HUES48 (cell line): ENCODE results near the gene FLOT1.
"Not testable (repeated sequence)": the region's sequence is repeated elsewhere in the genome, so short reads cannot be mapped to it uniquely, and the experiment has no call there.

Experiments used
- H3K27ac ChIP-seq: one replicate; pipeline ENCODE4 v1.7.0; 2013; ENCODE audit warnings: low read depth, low read length, inconsistent platforms
- H3K27me3 ChIP-seq: 2 replicates; pipeline ENCODE4 v1.6.1; 2013; ENCODE audit warnings: mild to moderate bottlenecking, low read length; ENCODE audit not compliant: control insufficient read depth, insufficient read depth
- H3K36me3 ChIP-seq: 2 replicates; pipeline ENCODE4 v1.6.1; 2013; ENCODE audit warnings: low read length; ENCODE audit not compliant: control insufficient read depth, insufficient read depth
- H3K4me1 ChIP-seq: 2 replicates; pipeline ENCODE4 v1.6.1; 2013; ENCODE audit warnings: mild to moderate bottlenecking, low read length; ENCODE audit not compliant: control insufficient read depth, insufficient read depth
- H3K4me3 ChIP-seq: 2 replicates; pipeline ENCODE4 v1.5.1; 2013; ENCODE audit warnings: mild to moderate bottlenecking, low read depth, low read length
- H3K9ac ChIP-seq: 2 replicates; pipeline ENCODE4 v1.6.1; 2013; ENCODE audit warnings: mild to moderate bottlenecking, low read depth, low read length, moderate library complexity
- H3K9me3 ChIP-seq: 2 replicates; pipeline ENCODE4 v1.6.1; 2013; ENCODE audit warnings: low read length; ENCODE audit not compliant: control insufficient read depth, insufficient read depth

The FLOT1 gene

DNA sequence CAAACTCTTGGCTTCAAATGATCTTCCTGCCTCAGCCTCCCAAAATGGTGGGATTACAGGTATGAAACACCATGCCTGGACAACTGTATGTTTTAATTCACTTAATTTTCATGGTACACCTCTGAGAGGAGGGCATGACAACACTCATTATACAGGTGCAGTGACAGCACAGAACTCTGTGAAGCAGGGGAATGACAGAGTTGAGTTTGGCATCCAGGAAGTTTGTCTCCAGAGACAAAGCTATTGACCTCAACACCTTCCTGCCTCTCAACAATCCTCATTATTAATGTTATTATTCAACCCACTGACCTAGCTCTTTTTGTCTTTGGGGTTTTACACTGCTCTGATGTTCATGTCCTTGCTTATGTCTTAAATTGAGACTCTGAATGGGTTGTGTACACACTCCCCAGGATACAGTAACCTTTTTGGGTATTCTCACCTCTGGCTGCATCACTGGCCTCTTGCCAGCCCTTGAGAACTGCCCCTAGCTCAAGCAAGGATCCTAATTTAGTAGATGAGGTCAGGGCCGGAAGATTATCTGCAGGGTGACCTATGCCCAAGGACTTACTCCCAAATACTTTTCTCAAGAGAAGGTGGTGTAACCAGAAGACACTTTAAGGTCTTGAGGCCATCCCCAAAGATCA is 14.9 kb upstream of the FLOT1 start:
- H3K4me3 ChIP-seq, result no peak overlapping the region
- H3K9ac ChIP-seq, result no peak overlapping the region
- H3K36me3 ChIP-seq, result no peaks in the 10 kb centered on the region
- no peaks in the 10 kb centered on the region for H3K9me3 ChIP-seq
- no peak overlapping the region for H3K27ac ChIP-seq
- peaks cover 12% of the 10 kb centered on the region; the same call in 1 of the 2 replicates for H3K4me1 ChIP-seq
- H3K27me3 ChIP-seq, result no peaks in the 10 kb centered on the region

DNA sequence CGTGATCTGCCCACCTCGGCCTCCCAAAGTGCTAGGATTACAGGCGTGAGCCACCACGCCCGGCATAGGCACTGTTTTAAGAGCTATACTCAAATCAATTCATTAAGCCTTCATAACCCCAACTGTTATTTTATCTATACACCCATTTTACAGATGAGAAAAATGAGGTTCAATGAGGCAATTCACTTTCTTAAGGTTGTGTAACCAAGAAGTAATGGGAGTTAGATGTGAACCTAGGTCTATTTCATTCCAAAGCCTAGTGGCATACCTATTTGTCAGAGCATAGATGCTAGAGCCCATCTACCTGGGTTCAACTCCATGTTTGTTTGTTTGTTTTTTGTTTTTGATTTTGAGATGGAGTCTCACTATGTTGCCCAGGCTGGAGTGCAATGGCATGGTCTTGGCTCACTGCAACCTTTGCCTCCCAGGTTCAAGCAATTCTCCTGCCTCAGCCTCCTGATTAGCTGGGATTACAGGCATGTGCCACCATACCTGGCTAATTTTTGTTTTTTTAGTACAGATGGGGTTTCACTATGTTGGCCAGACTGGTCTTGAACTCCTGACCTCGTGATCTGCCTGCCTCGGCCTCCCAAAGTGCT is 14.0 kb upstream of the FLOT1 start:
- not testable (repeated sequence) for H3K4me3 ChIP-seq, H3K9me3 ChIP-seq, H3K27me3 ChIP-seq, H3K9ac ChIP-seq, H3K27ac ChIP-seq, H3K36me3 ChIP-seq
- peaks cover 12% of the 10 kb centered on the region; the same call in 1 of the 2 replicates for H3K4me1 ChIP-seq

DNA sequence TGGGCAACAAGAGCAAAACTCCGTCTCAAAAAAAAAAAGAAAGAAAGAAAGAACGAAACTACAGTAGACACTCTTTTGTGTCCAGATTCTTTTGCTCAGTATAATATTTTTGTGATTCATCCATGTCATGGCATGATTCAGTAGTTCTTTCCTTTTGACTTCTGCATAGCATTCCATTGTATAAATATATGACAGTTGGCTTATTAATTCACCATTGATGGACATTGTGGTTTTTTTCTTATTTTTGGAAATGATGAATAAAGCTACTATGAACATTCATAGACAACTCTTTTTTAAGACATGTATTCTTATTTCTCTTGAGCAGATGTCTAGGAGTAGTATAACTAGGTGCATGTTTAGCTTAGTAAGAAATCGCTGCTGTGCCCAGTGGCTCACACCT is 12.1 kb upstream of the FLOT1 start:
- no peaks in the 10 kb centered on the region for H3K36me3 ChIP-seq
- H3K27me3 ChIP-seq, result no peaks in the 10 kb centered on the region
- no peak overlapping the region for H3K27ac ChIP-seq
- no peaks in the 10 kb centered on the region for H3K9me3 ChIP-seq
- no peak overlapping the region for H3K4me3 ChIP-seq
- H3K4me1 ChIP-seq, result peaks cover 8% of the 10 kb centered on the region; the same call in 1 of the 2 replicates
- no peak overlapping the region for H3K9ac ChIP-seq

DNA sequence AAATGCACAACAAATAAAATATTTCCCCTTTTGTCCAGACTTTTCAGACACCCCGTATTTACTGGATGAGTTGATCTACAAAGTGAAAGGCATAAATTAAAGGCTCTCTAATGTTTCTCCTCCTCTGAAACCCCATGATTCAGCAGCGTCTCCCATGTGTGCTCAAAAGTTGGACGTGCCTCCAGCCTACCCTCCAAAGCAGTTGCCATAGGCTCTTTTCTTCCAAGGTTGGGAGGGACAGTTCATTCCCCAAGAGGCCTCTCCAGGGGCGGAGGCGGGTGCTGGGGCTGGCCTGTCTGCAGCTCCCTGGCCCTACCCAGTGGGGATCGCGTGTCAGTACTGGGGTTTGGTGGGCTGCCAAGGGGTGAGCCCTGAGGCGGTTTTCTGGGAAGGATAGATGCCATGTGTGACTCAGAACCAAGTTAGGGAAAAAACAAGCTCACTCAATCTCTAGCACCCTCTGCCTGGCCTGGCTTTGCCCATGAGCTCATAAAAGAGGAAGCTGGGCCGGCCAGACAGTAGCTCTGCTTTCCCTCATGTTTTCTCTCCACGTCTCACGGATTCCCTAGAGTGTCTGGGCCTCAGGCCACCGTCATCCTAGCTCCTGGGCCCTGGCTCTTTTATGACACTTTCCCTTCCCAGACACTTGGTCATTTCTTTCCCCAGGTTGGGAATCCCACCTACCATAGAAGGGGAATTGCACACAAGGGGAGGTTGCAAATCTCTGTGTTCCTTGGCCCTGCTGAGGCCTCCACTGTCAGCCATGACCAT is 9.9 kb upstream of the FLOT1 start:
- Histone ChIP-seq H3K9me3 (no peaks in the 10 kb centered on the region), H3K27me3 (no peaks in the 10 kb centered on the region), H3K36me3 (no peaks in the 10 kb centered on the region), H3K9ac (no peak overlapping the region), H3K27ac (no peak overlapping the region), H3K4me3 (no peak overlapping the region), H3K4me1 (0 out of 2 replicates have a peak, but pooled peaks cover 4% of the 10 kb centered on the region)

DNA sequence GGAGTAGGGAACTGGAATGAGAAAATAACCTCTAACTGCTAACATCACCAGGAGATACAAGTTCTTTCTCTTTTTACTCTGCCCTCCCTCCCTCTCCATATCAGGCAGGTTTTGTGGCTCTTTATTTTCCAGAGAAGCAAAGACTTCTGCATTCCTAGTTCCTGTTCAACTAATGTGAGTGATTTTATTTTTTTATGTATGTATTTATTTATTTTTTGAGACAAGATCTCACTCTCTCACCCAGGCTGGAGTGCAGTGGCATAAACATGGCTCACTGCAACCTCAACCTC is 7.8 kb upstream of the FLOT1 start:
- Histone ChIP-seq H3K36me3 (no peaks in the 10 kb centered on the region), H3K27me3 (peaks cover 1% of the 10 kb centered on the region; the same call in 1 of the 2 replicates), H3K9me3 (no peaks in the 10 kb centered on the region), H3K9ac (no peak overlapping the region), H3K4me1 (0 out of 2 replicates have a peak, but pooled peaks cover 4% of the 10 kb centered on the region), H3K27ac (no peak overlapping the region), H3K4me3 (no peak overlapping the region)

DNA sequence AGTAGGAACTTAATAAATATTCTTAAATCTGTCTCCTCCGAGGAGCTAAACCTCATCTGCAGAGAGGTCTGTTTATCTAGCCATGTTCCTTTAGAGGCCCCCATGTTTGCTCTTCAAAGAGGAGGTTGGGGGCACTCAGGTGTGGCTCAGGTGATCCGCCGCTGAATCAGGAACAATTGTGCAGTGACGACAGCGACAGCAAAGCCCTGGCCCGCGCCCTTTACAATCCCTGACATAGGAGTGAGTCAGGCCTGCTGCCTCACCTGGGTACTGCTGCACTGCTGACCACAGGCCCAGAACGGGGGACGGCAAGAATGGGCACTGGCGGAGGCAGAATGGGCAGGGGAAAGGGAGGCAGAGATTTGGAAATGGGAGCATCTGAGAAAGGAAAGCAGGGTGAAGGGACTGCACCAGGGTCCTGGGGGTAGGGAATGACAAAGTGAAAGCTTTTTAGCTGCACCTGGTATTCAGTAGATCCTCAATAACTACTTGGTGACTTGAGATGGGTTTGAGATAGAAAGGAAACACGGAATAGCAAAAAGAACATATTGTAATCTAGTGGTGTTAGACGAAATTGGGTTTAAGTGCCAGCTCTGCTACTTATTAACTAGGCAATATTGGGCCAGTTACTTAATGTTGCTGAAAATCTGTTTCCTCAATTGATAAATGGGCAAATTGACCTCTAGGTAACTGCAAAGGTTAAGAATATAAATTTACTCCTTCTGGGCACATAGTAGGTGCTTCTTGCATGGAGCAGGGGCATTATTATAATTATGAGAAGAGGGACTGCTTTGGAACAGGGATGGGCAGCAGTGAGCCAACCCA is 7.3 kb upstream of the FLOT1 start:
- Histone ChIP-seq H3K4me1 (0 out of 2 replicates have a peak, but pooled peaks cover 4% of the 10 kb centered on the region), H3K9ac (no peak overlapping the region), H3K27ac (no peak overlapping the region), H3K9me3 (no peaks in the 10 kb centered on the region), H3K4me3 (no peak overlapping the region), H3K36me3 (no peaks in the 10 kb centered on the region), H3K27me3 (peaks cover 3% of the 10 kb centered on the region; the same call in 1 of the 2 replicates)

DNA sequence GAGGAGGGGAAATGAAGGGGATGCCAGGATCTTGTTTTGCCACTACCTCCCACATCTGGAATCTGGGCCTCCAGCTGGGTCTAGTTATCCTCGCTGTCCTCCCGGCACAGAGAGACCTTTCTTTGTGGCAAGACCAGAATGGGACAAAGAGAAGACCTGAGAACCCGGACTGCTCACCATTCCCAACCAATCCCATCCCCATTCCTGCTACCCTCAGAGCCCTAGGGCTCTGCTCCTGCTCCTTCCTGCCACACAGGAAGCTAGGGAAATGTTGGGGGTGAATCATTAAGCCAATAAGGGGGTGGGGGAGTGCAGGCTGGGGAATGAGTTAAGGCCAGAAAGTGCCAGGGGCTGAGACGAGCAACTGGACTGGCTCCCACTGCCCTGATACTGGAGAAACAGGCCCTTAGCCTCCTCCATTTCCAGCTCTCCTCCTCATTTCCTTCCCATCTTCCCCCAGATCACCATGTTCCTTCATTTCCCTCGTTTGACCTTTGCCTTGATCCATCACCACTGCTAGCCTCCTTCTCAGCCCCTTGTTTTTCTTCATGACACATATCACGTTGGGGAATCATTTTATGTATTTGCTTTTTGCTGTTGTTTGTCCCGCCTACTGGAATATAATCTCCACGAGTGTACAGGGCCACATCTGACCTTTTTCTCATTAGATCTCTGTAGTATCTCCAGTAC is 6.5 kb upstream of the FLOT1 start:
- H3K27me3 ChIP-seq, result peaks cover 3% of the 10 kb centered on the region; the same call in 1 of the 2 replicates
- no peaks in the 10 kb centered on the region for H3K9me3 ChIP-seq
- H3K36me3 ChIP-seq, result no peaks in the 10 kb centered on the region
- 0 out of 2 replicates have a peak, but pooled peaks cover 4% of the 10 kb centered on the region for H3K4me1 ChIP-seq
- no peak overlapping the region for H3K27ac ChIP-seq
- H3K9ac ChIP-seq, result no peak overlapping the region
- H3K4me3 ChIP-seq, result no peak overlapping the region

DNA sequence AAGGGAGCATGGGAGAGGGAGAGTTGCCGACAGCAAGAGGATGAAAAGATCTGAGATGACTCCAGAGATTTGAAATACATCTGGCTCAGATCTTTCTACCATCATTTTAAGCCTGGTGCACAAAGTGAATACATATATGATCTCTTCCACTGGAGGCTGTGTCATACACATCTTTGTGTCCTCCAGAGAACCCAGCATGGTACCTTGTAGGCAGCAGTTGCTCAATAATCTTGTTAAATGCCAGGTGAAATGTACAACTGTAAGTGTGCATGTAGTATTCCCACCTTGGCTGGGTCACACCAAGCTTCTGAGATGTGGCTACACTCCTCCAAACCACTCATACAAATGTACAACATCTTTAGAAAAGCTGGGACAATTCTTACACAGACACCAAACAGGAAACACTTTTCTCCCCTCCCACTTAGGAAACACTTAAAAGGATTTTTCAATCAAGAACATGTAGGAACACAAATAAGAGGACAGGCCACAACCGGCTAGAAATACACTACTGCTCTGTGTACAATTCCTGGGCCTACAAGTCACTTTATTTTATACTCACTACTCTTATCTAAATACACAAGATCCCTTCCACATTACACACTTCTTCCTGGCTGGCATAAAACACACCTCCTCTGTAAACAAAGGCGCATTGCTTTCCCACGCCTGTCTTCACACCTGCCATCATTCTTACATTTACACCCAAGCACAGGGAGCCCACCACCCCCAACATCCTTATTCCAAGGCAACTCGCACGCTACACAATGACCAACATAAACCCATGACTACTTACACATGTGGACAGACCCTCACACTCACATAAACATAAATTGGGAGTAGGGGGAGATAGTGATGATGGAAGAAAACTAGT is 5.6 kb upstream of the FLOT1 start:
- Histone ChIP-seq H3K4me3 (no peak overlapping the region), H3K27me3 (peaks cover 3% of the 10 kb centered on the region; the same call in 1 of the 2 replicates), H3K9me3 (no peaks in the 10 kb centered on the region), H3K27ac (no peak overlapping the region), H3K36me3 (no peaks in the 10 kb centered on the region), H3K9ac (no peak overlapping the region), H3K4me1 (0 out of 2 replicates have a peak, but pooled peaks cover 4% of the 10 kb centered on the region)

DNA sequence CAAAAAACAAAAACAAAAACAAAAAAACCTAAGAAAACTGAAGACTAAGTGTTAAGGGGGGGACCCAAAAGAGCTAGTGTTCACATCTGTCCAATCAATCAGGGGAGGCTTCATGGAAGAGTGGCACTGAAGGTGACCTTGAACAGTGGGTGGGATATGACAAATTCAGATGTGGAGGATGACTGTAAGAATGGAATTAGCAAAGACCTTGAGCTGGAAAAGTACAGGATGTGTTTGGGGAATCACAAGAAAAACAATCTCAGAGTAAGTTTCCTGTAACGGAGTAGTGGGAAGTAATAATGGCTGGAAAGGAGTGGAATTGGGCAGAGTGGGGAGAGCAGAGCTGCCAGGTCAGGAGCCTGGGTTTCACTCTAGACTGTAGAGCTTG is 4.8 kb upstream of the FLOT1 start:
- H3K36me3 ChIP-seq, result no peaks in the 10 kb centered on the region
- peaks cover 3% of the 10 kb centered on the region; the same call in 1 of the 2 replicates for H3K27me3 ChIP-seq
- H3K9me3 ChIP-seq, result no peaks in the 10 kb centered on the region
- no peak overlapping the region for H3K27ac ChIP-seq
- no peak overlapping the region for H3K4me3 ChIP-seq
- no peak overlapping the region for H3K9ac ChIP-seq
- 0 out of 2 replicates have a peak, but pooled peaks cover 4% of the 10 kb centered on the region for H3K4me1 ChIP-seq
